Keratinocyte (primary cell): ENCODE results near the gene POMT1. TPM values are rescaled to one million over a fixed set of nuclear protein-coding genes. Genes with fewer than 3 reads are reported as not detected.

ENCODE experiments used
- DNase-seq: peaks from one replicate; pipeline ENCODE4 v3.0.0-alpha.2; 2011; ENCODE audit warnings: low read depth, missing footprints, low spot score
- FAIRE-seq: peaks from 2 replicates; lab custom pipeline; 2011; peaks lifted over from hg19 to GRCh38; lab: Jason Lieb, UNC
- H2AFZ ChIP-seq: 2 replicates; pipeline ENCODE4 v1.6.0; 2012; ENCODE audit warnings: low read length, control low read depth, inconsistent platforms; ENCODE audit not compliant: control insufficient read depth
- H3K27ac ChIP-seq: 2 replicates; pipeline ENCODE4 v1.5.1; 2011; ENCODE audit warnings: low read length; ENCODE audit not compliant: control insufficient read depth, insufficient read depth
- H3K27me3 ChIP-seq: 3 replicates; pipeline ENCODE4 v1.6.0; 2011; ENCODE audit warnings: low read length; ENCODE audit not compliant: control insufficient read depth, insufficient read depth; ENCODE audit errors: extremely low read depth
- H3K36me3 ChIP-seq, 2 experiments: 2 replicates in 1 of 2; 3 replicates in 1 of 2; pipeline ENCODE4 v1.5.1; 2011; ENCODE audit warnings: low read length in 2 of 2, mild to moderate bottlenecking in 1 of 2; ENCODE audit not compliant: control insufficient read depth in 2 of 2, insufficient read depth in 2 of 2; ENCODE audit errors: extremely low read depth in 1 of 2
- H3K4me1 ChIP-seq: 3 replicates; pipeline ENCODE4 v1.5.1; 2011; ENCODE audit warnings: low read length; ENCODE audit not compliant: control insufficient read depth, insufficient read depth; ENCODE audit errors: extremely low read depth
- H3K4me2 ChIP-seq: 3 replicates; pipeline ENCODE4 v1.6.0; 2011; ENCODE audit warnings: low read depth, low read length; ENCODE audit not compliant: control insufficient read depth, insufficient read depth; ENCODE audit errors: extremely low read depth
- H3K4me3 ChIP-seq, 3 experiments: fragments of 200-600 bp in 1 of 3; sonication (generic) in 1 of 3; 2 replicates in 2 of 3; 3 replicates in 1 of 3; pipeline ENCODE4 v1.5.1; 2011 to 2016; ENCODE audit warnings: low read length in 3 of 3, mild to moderate bottlenecking in 3 of 3, control low read depth in 2 of 3, inconsistent platforms in 1 of 3, low read depth in 1 of 3, mixed read lengths in 1 of 3, mixed run types in 1 of 3, moderate library complexity in 1 of 3; ENCODE audit not compliant: control insufficient read depth in 2 of 3, insufficient read depth in 2 of 3; ENCODE audit errors: extremely low read depth in 1 of 3
- H3K79me2 ChIP-seq: 2 replicates; pipeline ENCODE4 v1.6.0; 2012; ENCODE audit warnings: low read length; ENCODE audit not compliant: control insufficient read depth, insufficient read depth
- H3K9ac ChIP-seq: 3 replicates; pipeline ENCODE4 v1.6.0; 2011; ENCODE audit warnings: low read length; ENCODE audit not compliant: control insufficient read depth, insufficient read depth; ENCODE audit errors: extremely low read depth
- H3K9me1 ChIP-seq: 3 replicates; pipeline ENCODE4 v1.6.0; 2011; ENCODE audit warnings: low read length; ENCODE audit not compliant: control insufficient read depth, insufficient read depth; ENCODE audit errors: extremely low read depth
- H3K9me3 ChIP-seq: 2 replicates; pipeline ENCODE4 v1.5.1; 2012; ENCODE audit warnings: low read depth, low read length; ENCODE audit not compliant: control insufficient read depth
- H4K20me1 ChIP-seq: 3 replicates; pipeline ENCODE4 v1.6.0; 2011; ENCODE audit warnings: low read length; ENCODE audit not compliant: control insufficient read depth, insufficient read depth; ENCODE audit errors: extremely low read depth
- EZH2 ChIP-seq: IDR thresholded peaks from one replicate; pipeline ENCODE4 v1.6.1; 2012; ENCODE audit warnings: inconsistent platforms, mild to moderate bottlenecking, low read length, moderate library complexity
- dilution Hi-C: fragments of 300-500 bp; cut with MboI; formaldehyde crosslinking; loops from one replicate; pipeline ENCODE4 v1.7.0; 2020; ENCODE audit warnings: low sequenced_read_pairs; ENCODE audit not compliant: extremely low pct_ligation_motif_present
- polyA plus RNA-seq, 5 experiments: library from polyadenylated mRNA; depleted of rRNA in 3 of 5; stranded (reverse) in 3 of 5; stranded (forward) in 1 of 5; unstranded in 1 of 5; fragments of >200 nt; gene quantifications; 1 replicate in 1 of 5; 2 replicates in 3 of 5; 3 replicates in 1 of 5; pipeline versions ENCODE4 v1.2.1 to v1.2.3, GENCODE V29; 2011 to 2012; ENCODE audit warnings: missing spikeins in 2 of 5, low read depth in 1 of 5, low replicate concordance in 1 of 5
- TF ChIP-seq, protein P1 (sequence below), 3 experiments: IDR thresholded peaks in 1 of 3; conservative IDR thresholded peaks in 1 of 3; optimal IDR thresholded peaks in 1 of 3; 2 replicates in 2 of 3; 3 replicates in 1 of 3; pipeline versions ENCODE3 to v1.5.1; 2011; ENCODE audit warnings: low read length in 3 of 3, mild to moderate bottlenecking in 3 of 3, moderate library complexity in 2 of 3, control low read depth in 1 of 3, inconsistent platforms in 1 of 3; ENCODE audit not compliant: insufficient read depth in 2 of 3; ENCODE audit errors: extremely low read depth in 1 of 3

The POMT1 gene
- polyA plus RNA-seq, 1 donor (not counting 4 experiments of a cell fraction or from before 2014, with no cell fraction given), result 10.3 TPM

DNA sequence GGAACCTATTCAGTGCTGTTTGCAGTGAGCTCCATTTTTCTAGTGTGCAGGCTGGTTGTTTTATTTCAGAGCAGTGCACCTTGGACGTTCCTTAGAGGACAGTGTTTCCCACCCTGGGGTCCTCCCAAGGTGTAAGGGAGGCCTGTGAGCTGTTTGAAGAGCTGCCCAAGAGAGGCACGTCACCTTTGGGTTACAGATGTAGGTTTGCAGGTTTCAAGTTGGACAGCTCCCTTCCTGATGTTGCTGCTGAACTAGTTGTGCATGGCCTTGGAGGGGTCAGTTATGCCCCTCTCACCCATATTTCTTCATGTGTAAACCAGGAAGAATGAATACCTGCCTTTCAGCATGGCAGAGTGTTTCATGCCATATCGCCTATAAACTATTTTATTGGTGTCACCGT, 34.7 kb upstream of the POMT1 start:
- dilution Hi-C loops, result no loop called here
- H3K4me1 ChIP-seq, result no peaks in the 10 kb centered on the region
- H3K36me3 ChIP-seq, result peaks cover 46 to 60% of the 10 kb centered on the region in 2 experiments
- H3K4me3 ChIP-seq, result no peak overlapping the region
- peaks cover 5% of the 10 kb centered on the region for H4K20me1 ChIP-seq
- no peaks in the 10 kb centered on the region for H3K9me1 ChIP-seq
- no peak overlapping the region for H3K27ac ChIP-seq
- no peak overlapping the region for H3K4me2 ChIP-seq
- FAIRE-seq, result no peak
- H3K27me3 ChIP-seq, result no peaks in the 10 kb centered on the region
- no peak overlapping the region for H3K9ac ChIP-seq
- DNase-seq, result no peak
- H2AFZ ChIP-seq, result no peak overlapping the region
- peaks cover 39% of the 10 kb centered on the region for H3K79me2 ChIP-seq
- no peaks in the 10 kb centered on the region for H3K9me3 ChIP-seq
- TF ChIP-seq, protein P1, sequence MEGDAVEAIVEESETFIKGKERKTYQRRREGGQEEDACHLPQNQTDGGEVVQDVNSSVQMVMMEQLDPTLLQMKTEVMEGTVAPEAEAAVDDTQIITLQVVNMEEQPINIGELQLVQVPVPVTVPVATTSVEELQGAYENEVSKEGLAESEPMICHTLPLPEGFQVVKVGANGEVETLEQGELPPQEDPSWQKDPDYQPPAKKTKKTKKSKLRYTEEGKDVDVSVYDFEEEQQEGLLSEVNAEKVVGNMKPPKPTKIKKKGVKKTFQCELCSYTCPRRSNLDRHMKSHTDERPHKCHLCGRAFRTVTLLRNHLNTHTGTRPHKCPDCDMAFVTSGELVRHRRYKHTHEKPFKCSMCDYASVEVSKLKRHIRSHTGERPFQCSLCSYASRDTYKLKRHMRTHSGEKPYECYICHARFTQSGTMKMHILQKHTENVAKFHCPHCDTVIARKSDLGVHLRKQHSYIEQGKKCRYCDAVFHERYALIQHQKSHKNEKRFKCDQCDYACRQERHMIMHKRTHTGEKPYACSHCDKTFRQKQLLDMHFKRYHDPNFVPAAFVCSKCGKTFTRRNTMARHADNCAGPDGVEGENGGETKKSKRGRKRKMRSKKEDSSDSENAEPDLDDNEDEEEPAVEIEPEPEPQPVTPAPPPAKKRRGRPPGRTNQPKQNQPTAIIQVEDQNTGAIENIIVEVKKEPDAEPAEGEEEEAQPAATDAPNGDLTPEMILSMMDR (optimal IDR thresholded peaks at IDR 0.05 in 1 of 3, IDR thresholded peaks at IDR 0.05 in 1 of 3, conservative IDR thresholded peaks at IDR 0.05 in 1 of 3; ENCODE audit: extremely low read depth in 1 of 3, insufficient read depth in 2 of 3, low read length in 3 of 3), result no peak
- no peak for TF ChIP-seq EZH2

DNA sequence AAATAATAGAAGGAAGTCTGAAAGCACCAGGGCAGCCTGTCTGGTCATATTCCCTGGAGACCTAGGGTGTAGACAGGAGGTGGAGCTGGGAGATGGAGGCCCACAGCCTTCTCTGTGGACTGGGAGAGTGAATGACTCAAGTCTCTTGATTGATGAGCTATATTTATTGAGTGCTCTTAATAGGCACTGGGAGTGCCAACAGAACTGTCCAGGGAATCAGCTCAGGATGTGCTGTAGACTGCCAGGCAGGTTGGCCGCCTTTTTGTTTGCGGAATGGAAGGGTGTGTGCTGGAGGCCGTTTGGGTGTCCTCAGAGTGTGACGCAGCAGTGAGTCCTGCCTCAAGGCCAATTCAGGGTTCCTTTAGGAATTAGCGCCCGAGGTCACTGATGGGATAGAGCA, 33.4 kb upstream of the POMT1 start:
- dilution Hi-C loops, result no loop called here

More for the DNA sequence above, 33.4 kb upstream of the POMT1 start:
- no peaks in the 10 kb centered on the region for H3K4me1 ChIP-seq
- H4K20me1 ChIP-seq, result peaks cover 7% of the 10 kb centered on the region
- FAIRE-seq (no peak), DNase-seq (no peak)
- no peaks in the 10 kb centered on the region for H3K9me1 ChIP-seq
- TF ChIP-seq, protein P1 (optimal IDR thresholded peaks at IDR 0.05 in 1 of 3, IDR thresholded peaks at IDR 0.05 in 1 of 3, conservative IDR thresholded peaks at IDR 0.05 in 1 of 3; ENCODE audit: extremely low read depth in 1 of 3, insufficient read depth in 2 of 3, low read length in 3 of 3), result no peak
- TF ChIP-seq EZH2, result no peak
- no peak overlapping the region for H3K4me3 ChIP-seq
- no peaks in the 10 kb centered on the region for H3K9me3 ChIP-seq
- H2AFZ ChIP-seq, result no peak overlapping the region
- H3K79me2 ChIP-seq, result peaks cover 43% of the 10 kb centered on the region
- H3K36me3 ChIP-seq, result peaks cover 52 to 61% of the 10 kb centered on the region in 2 experiments
- no peak overlapping the region for H3K4me2 ChIP-seq
- H3K9ac ChIP-seq, result no peak overlapping the region
- no peak overlapping the region for H3K27ac ChIP-seq
- no peaks in the 10 kb centered on the region for H3K27me3 ChIP-seq
